ENCODE results near the gene ZDHHC7. TPM values are rescaled to one million over a fixed set of nuclear protein-coding genes. Genes with fewer than 3 reads are reported as not detected.

ZDHHC7 gene
- total RNA-seq, 2 experiments from 2014 or later, result 22.5 to 24.3 TPM

DNA sequence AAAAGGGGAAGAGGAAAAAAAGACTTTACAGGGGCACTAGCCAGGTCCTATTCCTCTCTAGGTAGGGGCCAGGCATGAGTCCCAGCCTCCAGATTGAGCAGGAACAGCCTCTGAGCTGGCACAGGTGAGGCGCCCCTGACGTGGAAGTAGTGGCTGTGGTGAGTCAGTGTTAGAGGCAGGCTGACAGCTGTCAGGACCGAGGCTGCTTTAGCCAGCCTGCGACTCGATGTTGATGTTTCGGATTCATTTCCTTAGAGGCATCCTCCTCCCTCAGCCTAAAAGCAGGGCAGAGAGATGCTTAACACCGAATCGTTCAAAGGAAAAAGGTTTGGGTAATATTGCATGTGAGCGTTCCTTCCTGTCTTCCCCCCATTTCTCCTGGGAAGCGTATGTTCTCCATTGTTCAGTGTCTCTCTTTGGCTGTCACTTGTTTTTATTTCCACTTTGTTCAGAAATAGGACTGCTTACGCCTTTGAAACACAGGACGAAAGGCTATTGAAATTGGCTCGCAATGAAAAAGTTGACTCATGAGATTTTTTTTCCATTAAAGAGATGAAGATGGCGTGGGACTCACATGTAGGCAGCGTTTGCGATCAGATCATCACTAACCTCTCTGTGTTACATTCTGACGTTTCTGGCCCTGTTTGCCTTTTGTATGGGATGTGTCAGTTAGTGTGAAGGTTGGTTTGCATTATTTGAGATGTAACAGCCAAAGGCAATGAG, 17.5 kb upstream of the ZDHHC7 start:
- Histone ChIP-seq H3K27ac (ENCODE audit: low read depth, low read length, poor library complexity, severe bottlenecking) (no peak overlapping the region), H2AFZ (ENCODE audit: low read length) (no peak overlapping the region), H3K79me2 (ENCODE audit: insufficient read depth, low read depth, low read length) (no peaks in the 10 kb centered on the region), H3K4me1 (ENCODE audit: insufficient read depth, low read length, poor library complexity, severe bottlenecking) (peaks cover 13% of the 10 kb centered on the region), H4K20me1 (ENCODE audit: insufficient read depth, low read length) (no peaks in the 10 kb centered on the region), H3K4me3 (ENCODE audit: low read depth, low read length, poor library complexity, severe bottlenecking) (no peak overlapping the region), H3K9me3 (ENCODE audit: low read length) (no peaks in the 10 kb centered on the region), H3K36me3 (ENCODE audit: insufficient read depth, low read length) (no peaks in the 10 kb centered on the region), H3K9me2 (ENCODE audit: insufficient read depth, low read length) (no peaks in the 10 kb centered on the region), H3K4me2 (ENCODE audit: low read length) (peak overlapping the region; percentile 84)
- CTCF ChIA-PET (ENCODE audit: unreplicated experiment), result no interaction called here
- intact Hi-C loops (cut with micrococcal nuclease; ENCODE audit: unreplicated experiment), result no loop called here
- TF ChIP-seq EZH2phosphoT487 (IDR thresholded peaks at IDR 0.05; ENCODE audit: borderline replicate concordance, low read depth, low read length) (no peak), CTCF (conservative IDR thresholded peaks at IDR 0.05; ENCODE audit: low read length) (no peak)
- POLR2A ChIA-PET, result no interaction called here
- BruUV-seq (replicated peaks), result no TSS peak
- DNase-seq (ENCODE audit: low spot score), result no peak

- no TSS peak for BruUV-seq (replicated peaks)
- DNase-seq (ENCODE audit: low spot score), result peak; percentile 15
- ChIA-PET CTCF (ENCODE audit: unreplicated experiment) (no interaction called here), POLR2A (interaction anchor here (0.7 to 2.6 kb wide), 5 partner anchors 8 to 1017 kb away, joined by 3 to 25 read pairs (median 4); partner anchors contain the start of gene ZDHHC7)
- Histone ChIP-seq H3K27ac (ENCODE audit: low read depth, low read length, poor library complexity, severe bottlenecking) (no peak overlapping the region), H3K79me2 (ENCODE audit: insufficient read depth, low read depth, low read length) (no peaks in the 10 kb centered on the region), H3K9me3 (ENCODE audit: low read length) (no peaks in the 10 kb centered on the region), H3K9me2 (ENCODE audit: insufficient read depth, low read length) (no peaks in the 10 kb centered on the region), H4K20me1 (ENCODE audit: insufficient read depth, low read length) (no peaks in the 10 kb centered on the region), H3K4me3 (ENCODE audit: low read depth, low read length, poor library complexity, severe bottlenecking) (peak overlapping the region; percentile 74), H2AFZ (ENCODE audit: low read length) (peak overlapping the region; percentile 67), H3K36me3 (ENCODE audit: insufficient read depth, low read length) (no peaks in the 10 kb centered on the region), H3K4me2 (ENCODE audit: low read length) (peak overlapping the region; percentile 84), H3K4me1 (ENCODE audit: insufficient read depth, low read length, poor library complexity, severe bottlenecking) (peaks cover 13% of the 10 kb centered on the region)
- peak; percentile 47 for TF ChIP-seq CTCF (conservative IDR thresholded peaks at IDR 0.05; ENCODE audit: low read length)
- TF ChIP-seq EZH2phosphoT487 (IDR thresholded peaks at IDR 0.05; ENCODE audit: borderline replicate concordance, low read depth, low read length), result no peak
- intact Hi-C loops (cut with micrococcal nuclease; ENCODE audit: unreplicated experiment), result loop anchor here (1.0 kb wide), 1 partner anchor 58 kb away; no protein-coding TSS in a partner anchor
Measured at GRCh38 chr16:85027958-85028684, 16.8 kb upstream of the ZDHHC7 start.
